DND-41 (cell line): Measurements from ENCODE around the gene DCANP1.

Experiments
- EZH2 ChIP-seq: IDR thresholded peaks from 3 replicates; pipeline ENCODE4 v1.6.1; 2012; ENCODE audit warnings: borderline replicate concordance, low read depth, mild to moderate bottlenecking, moderate library complexity, low read length, inconsistent platforms; ENCODE audit not compliant: severe bottlenecking
- TF ChIP-seq, protein P1 (sequence below): IDR thresholded peaks from 2 replicates; pipeline ENCODE4 v1.5.1; 2012; ENCODE audit warnings: borderline replicate concordance, low read length, moderate library complexity, mild to moderate bottlenecking; ENCODE audit not compliant: poor library complexity, severe bottlenecking; ENCODE audit errors: extremely low read depth

GRCh38 chr5:135439231-135440205 is 7.6 kb downstream of the DCANP1 start:
- TF ChIP-seq, protein P1, sequence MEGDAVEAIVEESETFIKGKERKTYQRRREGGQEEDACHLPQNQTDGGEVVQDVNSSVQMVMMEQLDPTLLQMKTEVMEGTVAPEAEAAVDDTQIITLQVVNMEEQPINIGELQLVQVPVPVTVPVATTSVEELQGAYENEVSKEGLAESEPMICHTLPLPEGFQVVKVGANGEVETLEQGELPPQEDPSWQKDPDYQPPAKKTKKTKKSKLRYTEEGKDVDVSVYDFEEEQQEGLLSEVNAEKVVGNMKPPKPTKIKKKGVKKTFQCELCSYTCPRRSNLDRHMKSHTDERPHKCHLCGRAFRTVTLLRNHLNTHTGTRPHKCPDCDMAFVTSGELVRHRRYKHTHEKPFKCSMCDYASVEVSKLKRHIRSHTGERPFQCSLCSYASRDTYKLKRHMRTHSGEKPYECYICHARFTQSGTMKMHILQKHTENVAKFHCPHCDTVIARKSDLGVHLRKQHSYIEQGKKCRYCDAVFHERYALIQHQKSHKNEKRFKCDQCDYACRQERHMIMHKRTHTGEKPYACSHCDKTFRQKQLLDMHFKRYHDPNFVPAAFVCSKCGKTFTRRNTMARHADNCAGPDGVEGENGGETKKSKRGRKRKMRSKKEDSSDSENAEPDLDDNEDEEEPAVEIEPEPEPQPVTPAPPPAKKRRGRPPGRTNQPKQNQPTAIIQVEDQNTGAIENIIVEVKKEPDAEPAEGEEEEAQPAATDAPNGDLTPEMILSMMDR, result no peak
- TF ChIP-seq EZH2, result no peak
